Kidney tubule cell (primary cell): ENCODE data around the gene SMIM20.
A peak's percentile ranks its signal among the peaks of the same experiment; 100 is the strongest.

Source experiments
- DNase-seq: peaks from one replicate; pipeline ENCODE4 v3.0.0-alpha.2; 2018; ENCODE audit warnings: low spot score

The SMIM20 gene

DNA sequence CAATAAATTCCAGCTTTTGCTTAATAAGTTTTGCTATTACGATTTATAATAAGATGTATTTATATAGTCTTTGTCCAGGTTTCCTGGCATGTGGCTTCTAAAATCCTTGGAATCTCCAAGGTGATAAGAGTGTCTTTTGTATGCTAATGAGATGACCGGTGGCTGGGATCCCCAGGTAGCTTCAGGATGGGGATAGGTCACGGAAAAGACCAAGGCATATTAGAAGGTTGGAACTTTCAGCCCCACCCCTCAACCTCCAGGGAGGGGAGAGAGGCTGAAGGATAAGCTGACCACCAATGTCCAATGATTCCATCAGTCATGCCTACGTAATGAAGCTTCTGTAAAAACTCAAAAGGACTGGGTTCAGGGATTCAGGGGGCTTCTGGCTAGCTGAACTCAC lies 41.7 kb downstream of the SMIM20 start:
- DNase-seq: no peak

DNA sequence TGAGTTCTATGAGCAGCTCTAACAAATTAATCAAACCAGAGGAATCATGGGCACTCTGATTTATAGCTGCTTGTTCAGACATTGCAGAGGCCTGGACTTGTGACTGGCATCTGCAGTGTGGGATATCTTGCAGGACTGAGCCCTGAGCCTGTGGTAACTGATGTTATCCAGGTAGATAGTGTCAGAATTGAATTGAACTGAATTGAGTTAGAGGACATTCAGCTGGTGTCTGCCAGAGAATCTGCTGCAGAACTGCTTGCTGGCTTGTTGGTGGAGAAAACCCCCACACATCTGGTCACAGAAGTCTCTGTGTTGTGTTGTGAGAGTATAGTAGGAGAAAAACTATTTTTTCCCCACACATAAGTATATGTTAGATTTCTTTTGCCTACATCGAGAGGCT lies 42.2 kb downstream of the SMIM20 start:
- no peak for DNase-seq

DNA sequence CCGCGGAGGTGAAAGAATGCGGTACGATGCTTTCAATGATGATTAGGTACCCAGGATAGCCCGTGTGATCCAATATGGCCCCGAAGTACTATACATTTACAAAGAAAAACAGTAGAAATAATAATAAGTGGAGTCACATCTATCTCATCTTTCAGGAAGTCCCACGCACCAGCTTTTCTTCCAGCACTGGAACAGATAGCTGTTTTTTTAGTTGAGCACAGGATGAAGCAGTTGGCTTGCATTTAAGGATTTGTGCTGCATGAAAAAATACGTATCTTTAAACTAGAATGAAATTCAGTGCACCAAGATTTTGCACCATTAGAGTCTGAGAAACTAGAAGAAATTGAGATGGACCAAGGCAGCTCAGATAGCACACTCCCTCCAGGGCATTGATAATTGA lies 44.1 kb downstream of the SMIM20 start:
- DNase-seq: no peak

DNA sequence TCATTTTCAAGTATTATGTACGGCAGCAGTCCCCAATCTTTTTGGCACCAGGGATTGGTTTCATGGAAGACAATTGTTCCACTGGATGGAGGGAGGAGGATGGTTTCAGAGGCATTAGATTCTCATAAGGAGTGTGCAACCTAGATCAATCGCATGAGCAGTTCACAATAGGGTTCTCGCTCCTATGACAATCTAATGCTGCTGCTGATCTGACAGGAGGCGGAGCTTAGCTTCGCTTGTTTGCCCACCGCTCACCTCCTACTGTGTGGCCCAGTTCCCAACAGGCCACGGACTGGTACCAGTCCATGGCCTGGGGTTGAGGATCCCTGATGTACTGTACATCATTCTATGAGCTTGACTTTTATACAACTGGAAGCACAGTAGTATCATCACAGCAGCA lies 48.4 kb downstream of the SMIM20 start:
- no peak for DNase-seq

DNA sequence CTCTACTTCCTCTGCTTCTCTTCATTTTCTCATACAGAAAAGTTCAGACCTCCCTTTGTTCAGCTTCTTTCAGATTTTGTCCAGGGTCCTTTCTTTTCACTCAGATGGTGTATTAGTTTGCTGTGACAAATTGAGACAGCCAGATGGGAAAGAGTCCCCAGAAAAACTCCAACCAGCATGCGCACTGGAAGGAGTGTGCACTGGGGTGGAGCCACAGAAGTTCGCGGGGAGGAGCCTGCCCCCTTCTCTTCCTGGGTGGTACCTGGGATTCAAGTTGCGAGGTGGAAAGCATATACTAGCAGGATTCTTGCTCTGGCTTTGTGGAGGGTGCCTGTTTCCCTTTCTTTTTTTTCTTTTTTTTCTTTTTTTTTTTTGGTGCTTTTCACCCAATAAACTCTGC lies 51.6 kb downstream of the SMIM20 start:
- no peak for DNase-seq

DNA sequence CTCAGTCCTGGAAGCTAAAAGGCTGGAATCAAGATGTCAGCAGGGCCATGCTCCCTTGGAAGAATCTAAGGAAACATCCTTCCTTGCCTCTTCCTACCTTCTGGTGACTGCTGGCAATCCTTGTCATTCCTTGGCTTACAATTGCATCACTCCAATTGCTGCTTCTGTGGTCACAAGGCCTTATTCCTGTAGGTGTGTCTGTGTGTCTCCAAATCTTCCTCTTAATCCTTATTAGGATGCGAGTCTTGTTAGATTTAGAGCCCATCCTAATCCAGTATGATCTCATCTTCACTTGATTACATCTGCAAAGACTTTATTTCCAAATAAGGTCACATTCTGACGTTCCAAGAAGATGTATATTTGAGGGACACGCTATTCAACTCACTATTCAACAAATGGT lies 52.2 kb downstream of the SMIM20 start:
- no peak for DNase-seq

DNA sequence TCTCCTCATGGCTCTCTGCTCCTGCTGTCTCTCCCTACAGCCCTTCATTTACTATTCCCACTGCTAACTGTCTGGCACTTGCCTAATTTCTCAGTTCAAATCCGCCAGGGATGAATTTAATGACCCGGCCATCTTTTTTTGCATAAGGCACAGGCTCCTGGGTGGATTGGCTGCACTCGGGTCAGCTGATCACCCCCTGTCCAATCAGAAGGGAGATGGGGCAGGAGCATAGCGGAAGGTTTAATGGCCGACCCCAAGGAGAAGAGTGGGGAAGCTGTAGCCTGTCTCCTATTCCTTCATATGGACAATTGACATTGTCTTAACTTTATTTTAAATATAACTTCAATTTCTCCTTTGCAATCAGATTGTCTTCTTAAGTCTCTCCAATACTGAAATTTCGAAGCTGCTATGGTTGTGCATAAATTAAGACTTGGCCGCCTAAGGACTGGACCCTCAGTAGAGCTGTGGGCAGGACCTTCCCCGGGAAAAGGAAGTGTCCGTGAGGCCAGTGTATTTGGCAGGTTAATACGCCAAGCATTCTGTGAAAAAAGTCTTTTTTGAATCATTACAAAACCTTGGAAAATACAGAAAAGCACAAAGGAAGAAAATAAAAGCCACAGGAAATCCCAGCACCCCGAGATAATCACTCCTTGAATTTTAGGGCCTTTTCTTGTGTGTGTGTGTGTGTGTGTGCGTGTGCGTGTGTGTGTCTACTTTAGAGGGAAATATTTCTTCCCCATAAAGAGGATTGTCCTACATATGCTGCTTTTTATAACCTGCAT lies 55.5 kb downstream of the SMIM20 start:
- DNase-seq: peak; percentile 24

DNA sequence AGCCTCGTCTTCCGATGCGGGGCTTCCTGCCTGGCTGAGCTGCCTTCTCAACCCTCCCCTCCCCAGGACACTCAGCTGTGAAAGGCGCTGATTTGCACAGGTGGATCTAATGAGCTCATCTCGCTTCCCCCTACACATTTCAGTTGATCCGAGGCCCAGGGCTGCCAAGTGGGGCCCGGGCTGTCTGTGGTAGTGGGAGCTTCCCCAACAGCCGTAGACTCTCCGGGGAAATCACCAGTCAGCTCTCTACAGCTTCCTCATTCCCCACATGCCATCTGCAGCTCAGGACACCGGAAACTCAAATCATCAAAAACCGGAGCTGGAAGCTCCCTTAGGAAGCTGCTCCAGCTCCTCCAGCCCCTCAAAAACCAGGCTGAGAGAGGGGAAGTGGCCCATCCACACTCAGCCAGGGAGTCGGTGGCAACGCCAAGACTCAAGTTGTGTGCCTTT lies 56.2 kb downstream of the SMIM20 start:
- DNase-seq: peak; percentile 96

DNA sequence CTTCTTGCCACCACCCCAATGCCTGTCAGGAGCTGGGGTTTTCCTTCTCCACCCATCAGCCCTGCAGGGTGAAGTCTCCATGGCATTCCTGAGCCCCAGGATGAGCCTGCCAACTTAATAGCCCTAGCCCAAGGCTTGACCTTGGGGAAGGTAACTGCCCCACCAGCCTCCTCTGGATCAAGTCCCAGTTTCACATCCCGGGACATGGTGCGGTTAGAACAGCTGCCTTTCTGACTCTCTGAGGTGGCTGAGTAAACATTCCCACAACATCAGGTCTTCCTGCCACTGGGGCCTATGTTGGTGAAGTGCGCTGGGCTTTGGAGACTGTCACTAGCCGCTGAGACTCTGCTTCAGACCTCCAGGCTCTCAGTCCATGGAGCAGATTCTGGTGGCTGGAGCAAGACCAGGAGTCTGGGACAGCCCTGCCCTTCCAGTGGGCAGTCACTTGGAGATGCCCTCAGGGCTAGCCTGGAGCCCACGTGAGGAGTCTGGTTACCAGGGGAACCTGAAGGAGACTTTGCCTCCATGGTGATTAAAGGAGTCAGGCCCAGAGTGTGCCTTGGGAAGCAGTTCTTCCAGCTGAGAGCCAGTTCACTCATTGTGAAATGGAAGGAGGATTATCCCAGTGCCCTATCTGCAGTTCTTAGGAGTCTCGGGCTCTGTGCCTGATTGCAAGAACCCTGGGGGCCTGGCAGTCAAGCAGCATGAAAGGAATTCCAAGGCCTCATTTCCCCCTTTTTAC lies 56.8 kb downstream of the SMIM20 start:
- peak; percentile 92 for DNase-seq

DNA sequence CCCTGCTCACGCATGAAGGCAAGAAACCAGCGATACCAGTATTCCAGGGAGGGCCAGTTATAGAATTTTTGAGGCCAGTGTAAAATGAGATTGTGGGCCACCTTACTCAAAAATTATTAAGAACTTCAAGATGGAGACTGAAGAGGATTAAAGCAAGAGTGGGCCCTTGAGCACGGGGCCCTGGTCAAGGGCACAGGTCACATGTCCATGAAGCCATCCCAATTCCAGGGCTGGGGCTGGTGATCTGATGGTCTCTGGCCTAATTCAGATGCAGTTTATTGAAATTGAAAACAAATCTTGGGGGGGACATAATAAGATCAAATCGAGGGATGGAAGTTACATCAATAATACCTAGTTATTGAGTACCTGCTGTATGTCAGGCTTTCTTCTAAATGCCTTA lies 58.3 kb downstream of the SMIM20 start:
- no peak for DNase-seq

DNA sequence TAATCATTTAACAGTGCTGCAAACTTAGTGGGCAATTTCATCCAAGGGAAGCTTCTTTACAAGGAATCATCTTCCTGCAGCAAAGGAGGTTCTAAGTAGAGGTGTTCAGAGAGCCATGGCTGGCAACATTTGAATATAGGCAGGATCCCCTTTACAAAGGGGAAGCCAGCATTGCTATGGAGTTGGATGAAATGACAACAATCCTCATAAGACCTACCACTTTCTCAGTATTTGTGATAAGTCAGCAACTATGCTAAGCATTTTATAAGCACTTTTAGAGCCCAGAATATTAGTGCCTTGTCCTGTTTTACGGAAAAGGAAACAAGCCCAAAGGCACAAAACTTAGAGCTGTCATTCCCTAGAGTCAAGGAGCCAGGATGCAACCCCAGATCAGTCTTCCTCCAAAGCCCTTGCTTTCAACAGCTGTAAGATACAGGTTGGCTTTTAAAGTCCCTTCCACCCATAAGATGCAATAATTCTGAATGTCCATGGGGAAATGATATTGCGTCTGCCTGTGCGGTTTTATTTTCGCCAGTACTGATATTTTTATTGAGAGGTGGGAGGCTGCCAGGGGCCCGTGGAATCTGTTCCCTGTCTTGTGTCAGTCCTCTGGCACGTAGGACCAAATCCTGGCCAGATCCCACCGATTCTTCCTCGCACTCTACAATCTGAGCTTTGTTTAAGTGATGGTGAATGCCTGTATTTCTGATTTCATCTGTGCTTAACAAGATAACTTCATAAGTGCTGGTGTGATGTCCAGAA lies 59.1 kb downstream of the SMIM20 start:
- no peak for DNase-seq

DNA sequence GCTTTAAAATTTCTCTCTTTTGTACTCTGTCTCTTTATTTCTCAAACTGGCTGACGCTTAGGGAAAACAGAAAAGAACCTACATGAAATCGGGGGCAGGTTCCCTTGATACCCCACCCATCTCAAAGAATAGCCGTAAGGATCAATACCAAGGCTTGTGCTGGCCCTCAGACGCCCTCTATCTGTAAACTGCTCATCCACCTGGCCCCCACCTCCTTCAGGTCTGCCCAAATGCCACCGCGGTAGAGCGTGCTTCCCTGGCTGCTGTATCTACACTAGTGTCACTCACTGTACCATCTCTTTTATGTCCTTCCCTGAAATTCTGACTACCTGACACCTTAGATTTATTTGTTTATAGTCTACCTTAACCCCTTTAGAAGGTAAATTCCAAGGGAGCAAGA lies 62.8 kb downstream of the SMIM20 start:
- no peak for DNase-seq

DNA sequence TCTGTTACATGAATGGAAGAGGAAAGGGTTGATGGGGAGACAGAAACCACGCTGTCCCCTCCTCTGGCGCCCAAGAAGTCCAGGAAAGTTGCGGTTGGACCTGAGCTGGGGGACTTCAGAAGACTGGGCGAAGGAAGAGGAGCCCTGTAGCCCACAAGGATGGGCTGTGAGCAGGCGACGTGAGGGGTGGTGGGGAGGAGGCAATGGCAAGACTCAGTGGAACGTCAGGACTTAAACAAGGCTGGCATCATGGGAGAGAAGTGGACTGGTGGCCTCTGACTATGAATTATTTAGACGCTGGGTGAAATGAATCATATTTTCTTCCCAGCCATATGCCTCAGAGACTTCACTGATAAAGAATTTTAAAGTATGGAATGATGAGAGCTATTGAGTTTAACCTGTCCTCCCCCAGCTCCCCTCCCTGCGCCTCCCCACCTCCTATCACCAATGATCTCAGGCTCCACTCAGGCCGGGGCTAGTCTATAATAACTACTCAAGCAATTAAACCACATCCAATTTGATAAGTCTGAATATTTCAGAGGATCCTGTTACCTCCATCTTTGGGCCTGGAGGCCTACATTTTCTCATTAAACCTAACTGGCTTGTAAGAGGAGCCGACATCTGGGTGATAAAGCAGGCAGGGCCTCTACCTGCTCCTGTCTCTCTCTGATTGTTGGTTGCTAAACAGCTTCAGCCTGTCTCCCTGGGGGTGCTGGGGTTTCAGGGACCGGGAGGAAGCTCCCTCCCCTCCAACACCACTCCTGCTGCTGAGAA lies 63.6 kb downstream of the SMIM20 start:
- DNase-seq: no peak

DNA sequence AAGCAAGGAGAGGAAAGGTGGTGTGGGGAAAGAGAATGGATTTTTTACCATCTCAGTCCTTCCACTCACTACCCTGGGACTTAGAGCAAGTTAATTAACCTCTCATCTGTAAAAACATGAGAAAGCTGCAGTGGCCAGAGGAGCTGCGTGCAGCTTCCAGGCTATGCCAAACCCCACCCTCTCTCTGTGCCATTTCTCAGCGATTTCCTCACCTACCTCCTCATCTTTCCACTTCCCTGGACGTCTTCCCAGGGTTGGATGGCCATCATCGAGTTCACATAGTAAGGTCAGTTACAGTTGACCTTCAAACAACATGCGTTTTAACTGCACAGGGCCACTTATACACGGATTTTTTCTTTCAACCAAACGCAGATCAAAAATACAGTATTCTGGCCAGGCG lies 64.3 kb downstream of the SMIM20 start:
- no peak for DNase-seq
